Body of pancreas (tissue), 4 donors: ENCODE results near the gene FAM72C.
"Not testable (repeated sequence)": the region's sequence is repeated elsewhere in the genome, so short reads cannot be mapped to it uniquely, and the experiment has no call there.

Experiments used
- POLR2A ChIP-seq, 3 donors: fragments of 450-650 bp; IDR thresholded peaks; one replicate each; pipeline ENCODE4 v1.6.1; 2016; ENCODE audit warnings: antibody characterized with exemption in 3 of 3, mild to moderate bottlenecking in 2 of 3
- TF ChIP-seq, protein P1 (sequence below), 7 experiments: fragments of 450-650 bp in 4 of 7; fragments of 200-600 bp in 3 of 7; sonication (generic) in 3 of 7; IDR thresholded peaks; one replicate each; pipeline ENCODE4 v1.5.1; 2016 to 2019; ENCODE audit warnings: antibody characterized with exemption in 7 of 7

DNA sequence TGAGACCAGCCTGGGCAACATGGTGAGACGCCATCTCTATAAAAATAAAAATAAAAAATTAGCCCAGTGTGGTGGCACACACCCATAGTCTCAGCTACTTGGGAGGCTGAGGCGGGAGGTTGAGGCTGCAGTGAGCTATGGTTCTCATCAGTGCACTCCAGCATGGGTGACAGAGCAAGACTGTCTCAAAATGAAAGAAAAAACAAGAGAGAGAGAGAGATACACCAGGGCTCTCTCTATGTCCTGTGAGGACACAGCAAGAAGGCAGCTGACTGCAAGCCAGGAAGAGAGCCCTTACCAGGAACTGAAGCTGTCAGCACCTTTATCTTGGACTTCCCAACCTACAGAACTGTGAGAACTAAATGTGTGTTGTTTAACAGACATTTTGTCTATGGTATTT, 32.1 kb downstream of the FAM72C start:
- TF ChIP-seq, protein P1, sequence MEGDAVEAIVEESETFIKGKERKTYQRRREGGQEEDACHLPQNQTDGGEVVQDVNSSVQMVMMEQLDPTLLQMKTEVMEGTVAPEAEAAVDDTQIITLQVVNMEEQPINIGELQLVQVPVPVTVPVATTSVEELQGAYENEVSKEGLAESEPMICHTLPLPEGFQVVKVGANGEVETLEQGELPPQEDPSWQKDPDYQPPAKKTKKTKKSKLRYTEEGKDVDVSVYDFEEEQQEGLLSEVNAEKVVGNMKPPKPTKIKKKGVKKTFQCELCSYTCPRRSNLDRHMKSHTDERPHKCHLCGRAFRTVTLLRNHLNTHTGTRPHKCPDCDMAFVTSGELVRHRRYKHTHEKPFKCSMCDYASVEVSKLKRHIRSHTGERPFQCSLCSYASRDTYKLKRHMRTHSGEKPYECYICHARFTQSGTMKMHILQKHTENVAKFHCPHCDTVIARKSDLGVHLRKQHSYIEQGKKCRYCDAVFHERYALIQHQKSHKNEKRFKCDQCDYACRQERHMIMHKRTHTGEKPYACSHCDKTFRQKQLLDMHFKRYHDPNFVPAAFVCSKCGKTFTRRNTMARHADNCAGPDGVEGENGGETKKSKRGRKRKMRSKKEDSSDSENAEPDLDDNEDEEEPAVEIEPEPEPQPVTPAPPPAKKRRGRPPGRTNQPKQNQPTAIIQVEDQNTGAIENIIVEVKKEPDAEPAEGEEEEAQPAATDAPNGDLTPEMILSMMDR (IDR thresholded peaks at IDR 0.05), result not testable (repeated sequence)
- not testable (repeated sequence) for TF ChIP-seq POLR2A (IDR thresholded peaks at IDR 0.05)
